ENCODE measurements around the gene OR4M2.
"Not testable (repeated sequence)": the region's sequence is repeated elsewhere in the genome, so short reads cannot be mapped to it uniquely, and the experiment has no call there.

The OR4M2 gene, protein sequence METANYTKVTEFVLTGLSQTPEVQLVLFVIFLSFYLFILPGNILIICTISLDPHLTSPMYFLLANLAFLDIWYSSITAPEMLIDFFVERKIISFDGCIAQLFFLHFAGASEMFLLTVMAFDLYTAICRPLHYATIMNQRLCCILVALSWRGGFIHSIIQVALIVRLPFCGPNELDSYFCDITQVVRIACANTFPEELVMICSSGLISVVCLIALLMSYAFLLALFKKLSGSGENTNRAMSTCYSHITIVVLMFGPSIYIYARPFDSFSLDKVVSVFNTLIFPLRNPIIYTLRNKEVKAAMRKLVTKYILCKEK

DNA sequence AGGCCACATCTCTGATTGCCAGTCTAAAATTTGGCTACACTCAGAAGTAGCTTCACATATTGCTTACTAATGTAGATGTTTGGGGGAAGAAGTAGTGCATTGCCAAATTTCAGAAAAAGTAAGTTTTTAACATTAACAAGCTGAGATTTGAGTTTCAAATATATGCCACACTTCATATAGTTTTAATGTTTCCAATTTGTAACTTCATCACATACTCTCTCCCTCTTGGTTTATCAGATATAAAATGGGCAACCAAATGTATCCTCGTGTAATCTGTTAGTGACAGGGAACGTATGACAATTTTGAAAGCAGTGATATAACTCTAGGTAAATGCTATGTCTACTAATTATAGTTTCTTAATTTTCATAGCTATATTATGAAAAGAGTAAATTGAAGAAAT, at the start of gene OR4M2:
Gene OR4M2 (plus strand): TSS at position 301 of the 400 bp plus-strand sequence. CDS start 98 bp downstream, at position 399.
- not testable (repeated sequence) for DNase-seq

DNA sequence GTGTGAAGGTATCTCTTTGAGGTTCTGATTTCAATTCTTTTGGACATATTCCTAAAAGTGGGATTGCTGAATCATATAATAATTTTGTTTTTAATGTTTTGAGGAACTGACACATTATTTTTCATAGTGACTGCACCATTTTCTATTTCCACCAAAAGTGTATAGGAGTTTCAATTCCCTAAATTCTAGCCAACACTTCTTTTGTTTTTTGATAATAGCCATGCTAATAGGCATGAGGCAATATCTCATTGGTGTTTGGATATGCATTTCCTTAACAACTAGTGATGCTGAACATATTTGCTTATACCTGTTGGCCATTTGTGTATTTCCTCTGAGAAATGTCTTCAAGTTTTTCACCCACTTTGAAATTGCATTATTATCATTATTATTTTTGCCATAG, 11.1 kb upstream of the OR4M2 start:
- not testable (repeated sequence) for DNase-seq

DNA sequence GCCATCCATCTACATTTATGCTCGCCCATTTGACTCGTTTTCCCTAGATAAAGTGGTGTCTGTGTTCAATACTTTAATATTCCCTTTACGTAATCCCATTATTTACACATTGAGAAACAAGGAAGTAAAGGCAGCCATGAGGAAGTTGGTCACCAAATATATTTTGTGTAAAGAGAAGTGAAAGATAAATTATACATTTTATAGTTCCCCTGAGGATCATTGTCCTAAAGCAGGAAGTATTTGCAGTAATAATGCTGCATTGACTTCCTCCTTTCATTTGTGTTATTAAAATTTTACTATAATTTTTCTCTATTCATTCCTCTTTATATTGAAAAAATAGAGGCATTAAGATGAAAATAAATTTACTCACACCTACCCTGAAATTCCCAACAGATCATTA, 1.1 kb downstream of the OR4M2 start:
- not testable (repeated sequence) for DNase-seq

DNA sequence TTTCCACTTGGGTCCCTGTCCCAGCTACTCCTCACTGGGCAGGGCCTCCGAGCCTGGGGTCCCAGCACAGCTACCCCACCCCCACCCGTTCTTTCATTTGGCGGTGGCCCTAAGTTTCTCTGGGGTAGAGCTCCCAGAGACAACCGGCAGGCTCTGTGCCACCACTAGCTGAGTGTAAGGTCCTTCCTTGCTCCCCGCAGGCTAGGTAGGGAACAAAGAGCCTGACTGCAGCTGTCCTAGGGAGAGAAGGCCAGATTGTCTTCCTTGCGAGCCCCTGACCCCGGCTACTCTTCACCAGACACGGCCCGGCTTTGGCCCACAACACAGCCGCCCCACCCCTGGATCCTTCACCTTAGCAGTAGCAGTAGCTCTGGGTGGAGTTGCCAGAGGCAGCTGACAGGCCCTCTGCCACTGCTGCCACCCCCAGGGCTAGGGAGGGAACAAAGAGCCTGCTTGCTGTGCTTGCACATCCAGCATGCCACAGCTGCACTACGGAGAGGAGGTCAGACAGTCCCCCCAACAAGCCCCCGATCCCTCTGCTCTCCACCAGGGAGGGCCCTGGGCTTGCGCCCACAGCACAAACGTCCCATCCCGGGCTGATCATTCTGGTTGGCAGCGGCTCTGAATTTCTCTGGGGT, 18.4 kb downstream of the OR4M2 start:
- not testable (repeated sequence) for DNase-seq

DNA sequence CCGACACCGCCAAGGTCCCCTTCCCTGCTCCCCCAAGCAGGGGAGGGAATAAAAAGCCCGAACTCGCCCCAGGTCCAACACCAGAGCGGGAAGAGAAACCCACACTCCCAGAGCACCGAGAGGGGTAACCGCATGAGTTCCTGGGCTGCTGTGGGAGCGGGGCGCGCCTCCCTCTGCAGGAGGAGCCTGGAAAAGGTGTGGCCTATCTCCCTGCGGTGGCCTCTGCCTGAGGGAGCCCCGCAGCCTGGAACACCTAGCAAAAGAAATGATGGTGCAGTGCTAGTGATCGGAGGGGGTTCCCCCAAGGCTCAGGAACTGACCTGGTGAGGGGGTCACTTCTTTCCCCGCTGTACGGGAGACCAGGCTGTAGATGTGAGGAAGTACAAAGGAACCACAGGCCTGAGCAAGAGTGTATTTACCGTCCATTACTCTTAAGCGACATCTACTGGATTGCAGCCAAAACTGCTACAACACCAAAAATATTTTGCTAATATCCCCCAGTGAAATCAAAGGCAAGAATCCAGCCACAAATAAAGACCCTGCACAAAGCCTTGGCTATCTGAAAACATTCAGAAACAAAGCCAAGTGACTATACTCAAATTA, 19.1 kb downstream of the OR4M2 start:
- not testable (repeated sequence) for DNase-seq

DNA sequence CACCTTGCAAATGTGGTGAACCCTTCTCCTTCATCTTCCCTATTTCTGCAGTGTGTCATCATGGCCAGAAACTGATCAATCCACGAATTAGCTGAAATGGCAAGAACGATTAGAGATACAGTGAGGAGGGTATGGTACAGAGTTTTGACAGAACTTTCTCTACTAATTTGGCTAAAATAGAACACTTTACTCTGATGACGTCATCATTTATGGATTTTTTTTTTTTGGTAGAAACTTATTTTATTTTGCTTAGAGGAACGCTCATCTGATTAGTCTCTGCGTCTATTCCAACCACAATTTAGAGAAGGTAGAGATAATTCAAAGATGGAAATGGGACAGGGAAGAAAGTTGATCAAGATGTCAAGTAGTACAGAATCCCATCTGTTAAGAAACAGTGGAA, 41.7 kb downstream of the OR4M2 start:
- not testable (repeated sequence) for DNase-seq

Measured in CD4-positive, alpha-beta T cell treated with Interleukin-17A for 1 hour (primary cell).